DOHH2 (cell line): ENCODE measurements around the gene ROR1.

Experiments used
- H3F3A ChIP-seq: fragments of 200-600 bp; sonication (generic), shearing (Covaris generic); 2 replicates; pipeline ENCODE4 v1.6.0; 2016; ENCODE audit warnings: antibody characterized with exemption, mild to moderate bottlenecking; ENCODE audit not compliant: control insufficient read depth, insufficient read depth
- H3K27ac ChIP-seq: fragments of 200-600 bp; sonication (generic); 2 replicates; pipeline ENCODE4 v1.5.1; 2014; ENCODE audit warnings: low read depth, mild to moderate bottlenecking, low read length, moderate library complexity
- H3K27me3 ChIP-seq: fragments of 200-600 bp; sonication (generic); 2 replicates; pipeline ENCODE4 v1.6.1; 2014; ENCODE audit warnings: mild to moderate bottlenecking, low read length, mixed read lengths; ENCODE audit not compliant: control insufficient read depth
- H3K36me3 ChIP-seq: fragments of 200-600 bp; sonication (generic); 2 replicates; pipeline ENCODE4 v1.6.1; 2014; ENCODE audit warnings: mild to moderate bottlenecking, low read length, moderate library complexity, mixed read lengths; ENCODE audit not compliant: control insufficient read depth
- H3K4me1 ChIP-seq: fragments of 200-600 bp; sonication (generic); 2 replicates; pipeline ENCODE4 v1.6.1; 2014; ENCODE audit warnings: mild to moderate bottlenecking, low read length, mixed read lengths; ENCODE audit not compliant: control insufficient read depth
- H3K4me2 ChIP-seq: fragments of 200-600 bp; sonication (generic); 2 replicates; pipeline ENCODE4 v1.6.0; 2014; ENCODE audit warnings: mild to moderate bottlenecking, low read length, moderate library complexity
- H3K4me3 ChIP-seq: fragments of 200-600 bp; sonication (generic); 2 replicates; pipeline ENCODE4 v1.5.1; 2014; ENCODE audit warnings: mild to moderate bottlenecking, low read length, mixed read lengths
- H3K79me2 ChIP-seq: fragments of 200-600 bp; sonication (generic); 2 replicates; pipeline ENCODE4 v1.6.1; 2014; ENCODE audit warnings: mild to moderate bottlenecking, low read length, mixed read lengths; ENCODE audit not compliant: control insufficient read depth
- H3K9me2 ChIP-seq: fragments of 200-600 bp; sonication (generic); replicated peaks from 2 replicates; pipeline ENCODE4 v1.6.1; 2014; ENCODE audit warnings: mild to moderate bottlenecking, low read length, mixed read lengths; ENCODE audit not compliant: control insufficient read depth
- H3K9me3 ChIP-seq: fragments of 200-600 bp; sonication (generic); 2 replicates; pipeline ENCODE4 v1.6.1; 2014; ENCODE audit warnings: antibody characterized with exemption, low read length, mixed read lengths; ENCODE audit not compliant: control insufficient read depth, insufficient read depth
- H4K20me1 ChIP-seq: fragments of 200-600 bp; sonication (generic); 2 replicates; pipeline ENCODE4 v1.6.0; 2014; ENCODE audit warnings: low read depth, mild to moderate bottlenecking, antibody characterized with exemption, low read length, moderate library complexity; ENCODE audit not compliant: control insufficient read depth, insufficient read depth
- EZH2phosphoT487 ChIP-seq: fragments of 200-600 bp; sonication (generic); IDR thresholded peaks from 2 replicates; pipeline ENCODE4 v1.6.1; 2017; ENCODE audit warnings: borderline replicate concordance, mild to moderate bottlenecking, antibody characterized with exemption, low read length, moderate library complexity, mixed read lengths
- TF ChIP-seq, protein P1 (sequence below): fragments of 200-600 bp; sonication (generic); IDR thresholded peaks from one replicate; pipeline ENCODE4 v1.5.1; 2014; ENCODE audit warnings: antibody characterized with exemption, mild to moderate bottlenecking, low read depth, low read length; ENCODE audit not compliant: poor library complexity, severe bottlenecking

Gene ROR1

DNA sequence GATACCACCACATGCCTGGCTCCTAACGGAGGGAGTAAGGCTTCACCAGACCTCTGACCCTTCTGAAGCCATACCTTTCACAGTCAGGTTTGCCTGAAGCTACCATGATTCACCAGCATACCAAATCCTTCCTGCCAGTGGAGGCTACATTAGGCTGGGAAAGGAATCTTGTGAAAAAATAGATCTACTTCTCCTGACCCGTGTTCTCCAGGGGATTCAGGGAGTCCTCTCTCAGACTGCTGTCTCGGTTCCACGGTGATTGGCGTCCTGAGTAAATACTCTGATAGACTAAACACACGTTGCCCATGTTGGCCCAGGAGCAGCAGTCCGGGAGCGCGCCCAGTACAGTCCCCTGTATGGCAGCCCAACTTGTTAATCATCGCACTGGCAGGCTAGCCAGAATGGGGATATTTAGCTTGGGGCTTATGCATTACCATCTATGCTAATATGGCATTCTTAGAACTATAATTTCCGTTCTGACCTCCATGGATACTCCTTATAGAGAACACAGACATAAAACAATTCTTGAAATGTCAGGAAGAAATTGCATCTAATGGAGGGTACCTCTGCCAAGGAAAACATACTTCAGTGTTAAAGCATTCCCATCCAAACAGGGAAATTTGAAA, 173.2 kb downstream of the ROR1 start:
- Histone ChIP-seq H3K4me2 (no peak overlapping the region), H3K27ac (no peak overlapping the region), H3F3A (no peaks in the 10 kb centered on the region), H3K27me3 (peaks cover 4% of the 10 kb centered on the region), H3K9me3 (no peaks in the 10 kb centered on the region), H3K36me3 (no peaks in the 10 kb centered on the region), H3K4me1 (no peaks in the 10 kb centered on the region), H3K4me3 (no peak overlapping the region), H4K20me1 (no peaks in the 10 kb centered on the region), H3K9me2 (no peaks in the 10 kb centered on the region), H3K79me2 (no peaks in the 10 kb centered on the region)
- TF ChIP-seq, protein P1, sequence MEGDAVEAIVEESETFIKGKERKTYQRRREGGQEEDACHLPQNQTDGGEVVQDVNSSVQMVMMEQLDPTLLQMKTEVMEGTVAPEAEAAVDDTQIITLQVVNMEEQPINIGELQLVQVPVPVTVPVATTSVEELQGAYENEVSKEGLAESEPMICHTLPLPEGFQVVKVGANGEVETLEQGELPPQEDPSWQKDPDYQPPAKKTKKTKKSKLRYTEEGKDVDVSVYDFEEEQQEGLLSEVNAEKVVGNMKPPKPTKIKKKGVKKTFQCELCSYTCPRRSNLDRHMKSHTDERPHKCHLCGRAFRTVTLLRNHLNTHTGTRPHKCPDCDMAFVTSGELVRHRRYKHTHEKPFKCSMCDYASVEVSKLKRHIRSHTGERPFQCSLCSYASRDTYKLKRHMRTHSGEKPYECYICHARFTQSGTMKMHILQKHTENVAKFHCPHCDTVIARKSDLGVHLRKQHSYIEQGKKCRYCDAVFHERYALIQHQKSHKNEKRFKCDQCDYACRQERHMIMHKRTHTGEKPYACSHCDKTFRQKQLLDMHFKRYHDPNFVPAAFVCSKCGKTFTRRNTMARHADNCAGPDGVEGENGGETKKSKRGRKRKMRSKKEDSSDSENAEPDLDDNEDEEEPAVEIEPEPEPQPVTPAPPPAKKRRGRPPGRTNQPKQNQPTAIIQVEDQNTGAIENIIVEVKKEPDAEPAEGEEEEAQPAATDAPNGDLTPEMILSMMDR, result no peak
- TF ChIP-seq EZH2phosphoT487, result no peak

DNA sequence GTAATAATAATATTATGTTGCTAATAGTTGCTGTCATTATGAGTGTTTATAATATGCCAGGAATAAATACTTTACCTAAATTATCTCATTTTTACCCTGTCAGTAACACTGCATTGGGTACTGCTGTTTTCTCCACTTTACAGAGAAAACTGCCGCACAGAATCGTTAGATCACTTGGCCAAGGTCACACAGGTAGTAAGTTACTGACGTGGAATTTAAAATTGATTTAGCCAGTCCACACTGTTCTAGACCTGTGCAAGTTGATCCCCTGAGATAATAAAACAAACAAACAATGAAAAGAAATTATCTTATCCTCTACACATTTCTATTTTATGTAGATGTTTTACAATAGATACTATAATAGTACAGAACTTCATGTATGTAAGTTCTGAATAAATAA, 174.1 kb downstream of the ROR1 start:
- H3K79me2 ChIP-seq, result no peaks in the 10 kb centered on the region

GRCh38 chr1:63950023-63950422, 176.2 kb downstream of the ROR1 start:
- no peaks in the 10 kb centered on the region for H3K79me2 ChIP-seq
- no peaks in the 10 kb centered on the region for H3K36me3 ChIP-seq
- no peaks in the 10 kb centered on the region for H3K4me1 ChIP-seq
- no peak for TF ChIP-seq EZH2phosphoT487
- TF ChIP-seq, protein P1, result no peak
- no peaks in the 10 kb centered on the region; the same call in 1 of the 2 replicates for H3K27me3 ChIP-seq
- no peak overlapping the region for H3K4me3 ChIP-seq
- H3K27ac ChIP-seq, result no peak overlapping the region
- no peak overlapping the region for H3K4me2 ChIP-seq
- no peaks in the 10 kb centered on the region for H4K20me1 ChIP-seq
- no peaks in the 10 kb centered on the region for H3F3A ChIP-seq
- H3K9me3 ChIP-seq, result no peaks in the 10 kb centered on the region
- no peaks in the 10 kb centered on the region for H3K9me2 ChIP-seq

More for the DNA sequence above, 174.1 kb downstream of the ROR1 start:
- no peaks in the 10 kb centered on the region for H3K4me1 ChIP-seq
- no peak overlapping the region for H3K4me2 ChIP-seq
- TF ChIP-seq, protein P1, result no peak
- TF ChIP-seq EZH2phosphoT487, result no peak
- H3K4me3 ChIP-seq, result no peak overlapping the region
- H4K20me1 ChIP-seq, result no peaks in the 10 kb centered on the region
- H3F3A ChIP-seq, result no peaks in the 10 kb centered on the region
- no peaks in the 10 kb centered on the region for H3K9me3 ChIP-seq
- H3K27me3 ChIP-seq, result peaks cover 4% of the 10 kb centered on the region
- H3K9me2 ChIP-seq, result no peaks in the 10 kb centered on the region
- no peaks in the 10 kb centered on the region for H3K36me3 ChIP-seq
- H3K27ac ChIP-seq, result no peak overlapping the region
